Keratinocyte (primary cell): ENCODE measurements around the gene ASF1B. TPM values are rescaled to one million over a fixed set of nuclear protein-coding genes. Genes with fewer than 3 reads are reported as not detected.

Source experiments
- DNase-seq: peaks from one replicate; pipeline ENCODE4 v3.0.0-alpha.2; 2011; ENCODE audit warnings: low read depth, missing footprints, low spot score
- FAIRE-seq: peaks from 2 replicates; lab custom pipeline; 2011; peaks lifted over from hg19 to GRCh38; lab: Jason Lieb, UNC
- H2AFZ ChIP-seq: 2 replicates; pipeline ENCODE4 v1.6.0; 2012; ENCODE audit warnings: low read length, control low read depth, inconsistent platforms; ENCODE audit not compliant: control insufficient read depth
- H3K27ac ChIP-seq: 2 replicates; pipeline ENCODE4 v1.5.1; 2011; ENCODE audit warnings: low read length; ENCODE audit not compliant: control insufficient read depth, insufficient read depth
- H3K27me3 ChIP-seq: 3 replicates; pipeline ENCODE4 v1.6.0; 2011; ENCODE audit warnings: low read length; ENCODE audit not compliant: control insufficient read depth, insufficient read depth; ENCODE audit errors: extremely low read depth
- H3K36me3 ChIP-seq, 2 experiments: 2 replicates in 1 of 2; 3 replicates in 1 of 2; pipeline ENCODE4 v1.5.1; 2011; ENCODE audit warnings: low read length in 2 of 2, mild to moderate bottlenecking in 1 of 2; ENCODE audit not compliant: control insufficient read depth in 2 of 2, insufficient read depth in 2 of 2; ENCODE audit errors: extremely low read depth in 1 of 2
- H3K4me1 ChIP-seq: 3 replicates; pipeline ENCODE4 v1.5.1; 2011; ENCODE audit warnings: low read length; ENCODE audit not compliant: control insufficient read depth, insufficient read depth; ENCODE audit errors: extremely low read depth
- H3K4me2 ChIP-seq: 3 replicates; pipeline ENCODE4 v1.6.0; 2011; ENCODE audit warnings: low read depth, low read length; ENCODE audit not compliant: control insufficient read depth, insufficient read depth; ENCODE audit errors: extremely low read depth
- H3K4me3 ChIP-seq, 3 experiments: fragments of 200-600 bp in 1 of 3; sonication (generic) in 1 of 3; 2 replicates in 2 of 3; 3 replicates in 1 of 3; pipeline ENCODE4 v1.5.1; 2011 to 2016; ENCODE audit warnings: low read length in 3 of 3, mild to moderate bottlenecking in 3 of 3, control low read depth in 2 of 3, inconsistent platforms in 1 of 3, low read depth in 1 of 3, mixed read lengths in 1 of 3, mixed run types in 1 of 3, moderate library complexity in 1 of 3; ENCODE audit not compliant: control insufficient read depth in 2 of 3, insufficient read depth in 2 of 3; ENCODE audit errors: extremely low read depth in 1 of 3
- H3K79me2 ChIP-seq: 2 replicates; pipeline ENCODE4 v1.6.0; 2012; ENCODE audit warnings: low read length; ENCODE audit not compliant: control insufficient read depth, insufficient read depth
- H3K9ac ChIP-seq: 3 replicates; pipeline ENCODE4 v1.6.0; 2011; ENCODE audit warnings: low read length; ENCODE audit not compliant: control insufficient read depth, insufficient read depth; ENCODE audit errors: extremely low read depth
- H3K9me1 ChIP-seq: 3 replicates; pipeline ENCODE4 v1.6.0; 2011; ENCODE audit warnings: low read length; ENCODE audit not compliant: control insufficient read depth, insufficient read depth; ENCODE audit errors: extremely low read depth
- H3K9me3 ChIP-seq: 2 replicates; pipeline ENCODE4 v1.5.1; 2012; ENCODE audit warnings: low read depth, low read length; ENCODE audit not compliant: control insufficient read depth
- H4K20me1 ChIP-seq: 3 replicates; pipeline ENCODE4 v1.6.0; 2011; ENCODE audit warnings: low read length; ENCODE audit not compliant: control insufficient read depth, insufficient read depth; ENCODE audit errors: extremely low read depth
- EZH2 ChIP-seq: IDR thresholded peaks from one replicate; pipeline ENCODE4 v1.6.1; 2012; ENCODE audit warnings: inconsistent platforms, mild to moderate bottlenecking, low read length, moderate library complexity
- dilution Hi-C: fragments of 300-500 bp; cut with MboI; formaldehyde crosslinking; loops from one replicate; pipeline ENCODE4 v1.7.0; 2020; ENCODE audit warnings: low sequenced_read_pairs; ENCODE audit not compliant: extremely low pct_ligation_motif_present
- polyA plus RNA-seq, 5 experiments: library from polyadenylated mRNA; depleted of rRNA in 3 of 5; stranded (reverse) in 3 of 5; stranded (forward) in 1 of 5; unstranded in 1 of 5; fragments of >200 nt; gene quantifications; 1 replicate in 1 of 5; 2 replicates in 3 of 5; 3 replicates in 1 of 5; pipeline versions ENCODE4 v1.2.1 to v1.2.3, GENCODE V29; 2011 to 2012; ENCODE audit warnings: missing spikeins in 2 of 5, low read depth in 1 of 5, low replicate concordance in 1 of 5
- TF ChIP-seq, protein P1 (sequence below), 3 experiments: IDR thresholded peaks in 1 of 3; conservative IDR thresholded peaks in 1 of 3; optimal IDR thresholded peaks in 1 of 3; 2 replicates in 2 of 3; 3 replicates in 1 of 3; pipeline versions ENCODE3 to v1.5.1; 2011; ENCODE audit warnings: low read length in 3 of 3, mild to moderate bottlenecking in 3 of 3, moderate library complexity in 2 of 3, control low read depth in 1 of 3, inconsistent platforms in 1 of 3; ENCODE audit not compliant: insufficient read depth in 2 of 3; ENCODE audit errors: extremely low read depth in 1 of 3

Gene ASF1B
- polyA plus RNA-seq, 1 donor (not counting 4 experiments of a cell fraction or from before 2014, with no cell fraction given) = 7.8 TPM

DNA sequence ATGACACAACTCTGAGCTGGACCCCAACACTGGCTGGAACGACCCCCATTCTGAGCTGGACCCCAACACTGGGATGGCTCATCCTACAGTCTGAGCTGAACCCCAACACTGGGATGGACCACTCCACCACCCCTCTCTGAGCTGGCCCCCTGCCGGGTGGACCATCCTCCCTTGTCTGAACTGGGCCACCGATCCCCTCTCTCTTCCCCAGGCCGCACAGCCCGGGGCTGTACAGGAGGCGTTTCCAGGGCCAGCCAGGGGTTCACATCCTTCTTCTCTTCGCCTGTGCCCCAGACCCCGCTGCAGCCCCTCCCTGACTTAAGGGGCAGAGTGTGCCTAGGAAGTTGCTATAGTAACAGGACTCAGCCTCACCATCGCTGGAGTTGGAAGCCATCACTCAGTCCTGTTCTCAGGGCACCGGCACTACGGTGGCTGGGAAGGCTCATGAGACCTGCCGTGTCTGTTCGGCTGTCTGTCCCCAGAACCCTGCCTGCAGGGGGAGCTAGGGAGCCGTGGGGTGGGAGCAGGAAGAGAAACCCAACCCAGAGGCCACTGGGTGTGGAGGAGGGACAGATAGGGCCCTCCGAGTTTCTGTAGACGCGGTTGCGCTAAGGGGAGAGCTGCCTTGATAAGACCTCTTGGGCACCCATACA is 22.5 kb downstream of the ASF1B start:
- Histone ChIP-seq H3K79me2 (peaks cover 9% of the 10 kb centered on the region), H3K4me2 (no peak overlapping the region), H3K27me3 (no peaks in the 10 kb centered on the region), H3K9me1 (no peaks in the 10 kb centered on the region), H3K27ac (no peak overlapping the region), H3K9ac (no peak overlapping the region), H4K20me1 (no peaks in the 10 kb centered on the region), H3K4me1 (peaks cover 13% of the 10 kb centered on the region), H3K9me3 (no peaks in the 10 kb centered on the region), H3K4me3 (no peak overlapping the region), H3K36me3 (no peaks in the 10 kb centered on the region), H2AFZ (no peak overlapping the region)
- no peak for TF ChIP-seq EZH2
- TF ChIP-seq, protein P1, sequence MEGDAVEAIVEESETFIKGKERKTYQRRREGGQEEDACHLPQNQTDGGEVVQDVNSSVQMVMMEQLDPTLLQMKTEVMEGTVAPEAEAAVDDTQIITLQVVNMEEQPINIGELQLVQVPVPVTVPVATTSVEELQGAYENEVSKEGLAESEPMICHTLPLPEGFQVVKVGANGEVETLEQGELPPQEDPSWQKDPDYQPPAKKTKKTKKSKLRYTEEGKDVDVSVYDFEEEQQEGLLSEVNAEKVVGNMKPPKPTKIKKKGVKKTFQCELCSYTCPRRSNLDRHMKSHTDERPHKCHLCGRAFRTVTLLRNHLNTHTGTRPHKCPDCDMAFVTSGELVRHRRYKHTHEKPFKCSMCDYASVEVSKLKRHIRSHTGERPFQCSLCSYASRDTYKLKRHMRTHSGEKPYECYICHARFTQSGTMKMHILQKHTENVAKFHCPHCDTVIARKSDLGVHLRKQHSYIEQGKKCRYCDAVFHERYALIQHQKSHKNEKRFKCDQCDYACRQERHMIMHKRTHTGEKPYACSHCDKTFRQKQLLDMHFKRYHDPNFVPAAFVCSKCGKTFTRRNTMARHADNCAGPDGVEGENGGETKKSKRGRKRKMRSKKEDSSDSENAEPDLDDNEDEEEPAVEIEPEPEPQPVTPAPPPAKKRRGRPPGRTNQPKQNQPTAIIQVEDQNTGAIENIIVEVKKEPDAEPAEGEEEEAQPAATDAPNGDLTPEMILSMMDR (optimal IDR thresholded peaks at IDR 0.05 in 1 of 3, IDR thresholded peaks at IDR 0.05 in 1 of 3, conservative IDR thresholded peaks at IDR 0.05 in 1 of 3; ENCODE audit: extremely low read depth in 1 of 3, insufficient read depth in 2 of 3, low read length in 3 of 3) = peak; percentile 47 to 59 (median 50)
- DNase-seq = no peak
- dilution Hi-C loops = no loop called here
- no peak for FAIRE-seq

DNA sequence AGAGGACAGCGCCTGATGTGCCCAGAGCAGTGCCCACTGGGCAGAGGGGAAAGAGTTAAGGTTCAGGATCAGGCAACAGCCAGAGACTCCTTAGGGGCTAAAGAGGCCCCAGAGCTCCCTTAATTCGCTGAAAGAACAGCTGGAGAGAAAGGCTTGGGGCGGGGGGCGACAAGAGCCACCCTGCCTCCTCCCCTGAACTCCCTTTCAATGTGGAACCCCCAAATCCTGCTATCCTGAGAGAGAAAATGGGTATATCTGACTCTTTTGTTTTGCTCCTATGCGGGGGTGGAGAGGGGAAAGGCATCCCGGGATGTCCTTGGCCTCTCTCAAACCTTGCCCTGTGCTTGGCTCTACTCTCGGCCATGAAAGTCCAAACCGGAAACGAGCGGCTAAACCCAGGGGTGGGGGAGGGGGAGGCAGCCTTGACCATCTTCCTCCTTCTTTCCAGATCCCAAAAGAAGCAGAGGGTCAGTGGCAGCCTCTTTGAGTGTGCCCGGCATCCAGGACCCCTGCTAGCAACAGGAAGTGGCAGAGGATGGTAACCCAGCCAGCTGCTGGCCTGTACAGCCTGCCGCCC is 23.5 kb downstream of the ASF1B start:
- DNase-seq (no peak), FAIRE-seq (no peak)
- Histone ChIP-seq H3K4me1 (peaks cover 6% of the 10 kb centered on the region), H3K27ac (no peak overlapping the region), H3K4me3 (no peak overlapping the region), H3K79me2 (peaks cover 9% of the 10 kb centered on the region), H3K27me3 (no peaks in the 10 kb centered on the region), H3K9ac (no peak overlapping the region), H3K4me2 (no peak overlapping the region), H2AFZ (no peak overlapping the region), H3K9me3 (no peaks in the 10 kb centered on the region), H3K9me1 (no peaks in the 10 kb centered on the region), H4K20me1 (no peaks in the 10 kb centered on the region), H3K36me3 (peaks cover 2 to 3% of the 10 kb centered on the region in 2 experiments)
- TF ChIP-seq, protein P1 (optimal IDR thresholded peaks at IDR 0.05 in 1 of 3, IDR thresholded peaks at IDR 0.05 in 1 of 3, conservative IDR thresholded peaks at IDR 0.05 in 1 of 3; ENCODE audit: extremely low read depth in 1 of 3, insufficient read depth in 2 of 3, low read length in 3 of 3) = no peak
- no peak for TF ChIP-seq EZH2
- dilution Hi-C loops = no loop called here
